Heart left ventricle (tissue), 16 donors: Measurements from ENCODE around the gene ME1. TPM values are rescaled to one million over a fixed set of nuclear protein-coding genes. Genes with fewer than 3 reads are reported as not detected.

Experiments used
- ATAC-seq, 4 donors: fragments of 200-7000 bp; cut with Tn5 transposase; one replicate each; pipeline ENCODE4 v1.9.1; 2020 to 2022; ENCODE audit warnings: moderate library complexity in 4 of 4, mild to moderate bottlenecking in 3 of 4, moderate number of reproducible peaks in 1 of 4
- DNase-seq, 5 donors: peaks; one replicate each; pipeline ENCODE4 v3.0.0-alpha.2; 2020
- H3K27ac ChIP-seq, 12 donors: fragments of 200-600 bp; sonication (generic) in 4 of 12; one replicate each; pipeline versions ENCODE4 v1.5.0 to v1.8.0; 2016 to 2022; ENCODE audit warnings: mild to moderate bottlenecking in 2 of 12
- H3K27me3 ChIP-seq, 9 donors: fragments of 200-600 bp; sonication (generic) in 2 of 9; one replicate each; pipeline versions ENCODE4 v1.5.1 to v1.8.0; 2016 to 2022; ENCODE audit warnings: mild to moderate bottlenecking in 3 of 9
- H3K36me3 ChIP-seq, 9 donors: fragments of 200-600 bp; sonication (generic) in 2 of 9; one replicate each; pipeline versions ENCODE4 v1.5.0 to v1.8.0; 2018 to 2022; ENCODE audit warnings: mild to moderate bottlenecking in 2 of 9
- H3K4me1 ChIP-seq, 12 donors: fragments of 200-600 bp; sonication (generic) in 4 of 12; one replicate each; pipeline versions ENCODE4 v1.5.0 to v1.8.0; 2016 to 2022; ENCODE audit warnings: mild to moderate bottlenecking in 3 of 12
- H3K4me3 ChIP-seq, 12 donors: fragments of 200-600 bp; sonication (generic) in 4 of 12; one replicate each; pipeline versions ENCODE4 v1.5.0 to v1.8.0; 2017 to 2022; ENCODE audit warnings: mild to moderate bottlenecking in 9 of 12, moderate library complexity in 4 of 12
- H3K9me3 ChIP-seq, 12 donors: fragments of 200-600 bp; sonication (generic) in 4 of 12; one replicate each; pipeline versions ENCODE4 v1.5.0 to v1.8.0; 2016 to 2022; ENCODE audit warnings: mild to moderate bottlenecking in 1 of 12
- POLR2A ChIP-seq, 2 donors: fragments of 450-650 bp; IDR thresholded peaks; one replicate each; pipeline ENCODE4 v1.6.1; 2017; ENCODE audit warnings: antibody characterized with exemption in 2 of 2, mild to moderate bottlenecking in 2 of 2, moderate library complexity in 2 of 2
- WGBS, 4 donors: extraction: QIAGEN DNeasy Blood & Tissue Kit in 2 of 4; methylation state at CpG; one replicate each; pipeline versions ENCODE4 v1.1.5 to v1.1.7; 2013 to 2018; 5-methylcytosine and 5-hydroxymethylcytosine counted together
- intact Hi-C, 10 donors: fragments of 100-400 bp; cut with DNase I; formaldehyde crosslinking; loops; one replicate each; pipeline versions ENCODE4 v1.11.1 to v1.14.2; 2022
- polyA plus RNA-seq, 2 donors: library from polyadenylated mRNA; stranded (reverse); fragments of 200-250 nt; gene quantifications; one replicate each; pipeline ENCODE4 v1.2.3, GENCODE V29; 2013
- total RNA-seq, 9 donors: library from RNA; depleted of rRNA in 2 of 9; stranded (reverse); fragments of >200 nt in 2 of 9; fragmentation: NEBNext Ultra II Directional in 3 of 9; extraction: Animal tissue kit (Norgen Biotek cat#: 25700) in 3 of 9; gene quantifications; one replicate each; pipeline versions ENCODE4 v1.1.0 to v1.2.4, GENCODE V29; 2016 to 2023
- TF ChIP-seq, protein P1 (sequence below), 12 donors: fragments of 200-600 bp; sonication (generic) in 4 of 12; IDR thresholded peaks; one replicate each; pipeline versions ENCODE4 v1.5.0 to v1.8.0; 2018 to 2022; ENCODE audit warnings: antibody characterized with exemption in 12 of 12, mild to moderate bottlenecking in 5 of 12
- donor health status: ischemic (EF 13 %, LVEDD 7.1; RV severe dilation, severe dysfunction).
- donor health status: healthy with polysubstance abuse.
- donor health status: DM: no; HTN: yes; CAD: no.
- donor health status: DM: no; HTN: no; CAD: no.
- donor health status: ischemic (EF 25% LVEDD 6.9; RV normal size, moderate dysfunction).
- donor health status: ischemic (EF 25% LVEDD 5.7; RV mildly dilated, moderate dysfunction).
- donor health status: healthy.
- donor health status: DM: yes; HTN: yes; CAD: no.
- donor health status: ischemic (EF 35%, LVEDD 5.7; RV mildly dilated, moderate dysfunction).
- donor health status: nonischemic (EF 11% LVEDD 7.7; RV severe dilation, severe dysfunction).
- donor health status: DM: yes; HTN: yes; CAD: no.
- donor health status: PGD.
- donor health status: ischemic (EF 29% LVEDD 5.4; RV normal size, mild dysfunction).
- donor health status: nonischemic (EF 23%, LVEDD 6.1; RV moderate dilation, normal function).

Gene ME1
- total and polyA plus RNA-seq, 11 donors = 7.0 to 28.5 (median 18.1) TPM

- Histone ChIP-seq H3K4me3 (peak overlapping the region in 5 of 12 donors; percentile 65 to 88 (median 73)), H3K27me3 (no peaks in the 10 kb centered on the region), H3K4me1 (peaks cover 0 to 15% (median 6%) of the 10 kb centered on the region in 12 donors), H3K9me3 (peaks cover 0 to 13% (median 7%) of the 10 kb centered on the region in 12 donors), H3K36me3 (no peaks in the 10 kb centered on the region), H3K27ac (no peak overlapping the region)
- intact Hi-C loops = loop anchor here in 1 of 10 donors (10.0 kb wide), 1 partner anchor 204 kb away; no protein-coding TSS in a partner anchor
- WGBS, 4 donors = 83 to 92% (median 85%) methylated on average over 1 of the region's 1 CpG
- DNase-seq (no peak), ATAC-seq (no peak)
- no peak for TF ChIP-seq POLR2A (IDR thresholded peaks at IDR 0.05)
- TF ChIP-seq, protein P1, sequence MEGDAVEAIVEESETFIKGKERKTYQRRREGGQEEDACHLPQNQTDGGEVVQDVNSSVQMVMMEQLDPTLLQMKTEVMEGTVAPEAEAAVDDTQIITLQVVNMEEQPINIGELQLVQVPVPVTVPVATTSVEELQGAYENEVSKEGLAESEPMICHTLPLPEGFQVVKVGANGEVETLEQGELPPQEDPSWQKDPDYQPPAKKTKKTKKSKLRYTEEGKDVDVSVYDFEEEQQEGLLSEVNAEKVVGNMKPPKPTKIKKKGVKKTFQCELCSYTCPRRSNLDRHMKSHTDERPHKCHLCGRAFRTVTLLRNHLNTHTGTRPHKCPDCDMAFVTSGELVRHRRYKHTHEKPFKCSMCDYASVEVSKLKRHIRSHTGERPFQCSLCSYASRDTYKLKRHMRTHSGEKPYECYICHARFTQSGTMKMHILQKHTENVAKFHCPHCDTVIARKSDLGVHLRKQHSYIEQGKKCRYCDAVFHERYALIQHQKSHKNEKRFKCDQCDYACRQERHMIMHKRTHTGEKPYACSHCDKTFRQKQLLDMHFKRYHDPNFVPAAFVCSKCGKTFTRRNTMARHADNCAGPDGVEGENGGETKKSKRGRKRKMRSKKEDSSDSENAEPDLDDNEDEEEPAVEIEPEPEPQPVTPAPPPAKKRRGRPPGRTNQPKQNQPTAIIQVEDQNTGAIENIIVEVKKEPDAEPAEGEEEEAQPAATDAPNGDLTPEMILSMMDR (IDR thresholded peaks at IDR 0.05) = no peak
Observed at GRCh38 chr6:83429269-83429668, 1.6 kb downstream of the ME1 start.

DNA sequence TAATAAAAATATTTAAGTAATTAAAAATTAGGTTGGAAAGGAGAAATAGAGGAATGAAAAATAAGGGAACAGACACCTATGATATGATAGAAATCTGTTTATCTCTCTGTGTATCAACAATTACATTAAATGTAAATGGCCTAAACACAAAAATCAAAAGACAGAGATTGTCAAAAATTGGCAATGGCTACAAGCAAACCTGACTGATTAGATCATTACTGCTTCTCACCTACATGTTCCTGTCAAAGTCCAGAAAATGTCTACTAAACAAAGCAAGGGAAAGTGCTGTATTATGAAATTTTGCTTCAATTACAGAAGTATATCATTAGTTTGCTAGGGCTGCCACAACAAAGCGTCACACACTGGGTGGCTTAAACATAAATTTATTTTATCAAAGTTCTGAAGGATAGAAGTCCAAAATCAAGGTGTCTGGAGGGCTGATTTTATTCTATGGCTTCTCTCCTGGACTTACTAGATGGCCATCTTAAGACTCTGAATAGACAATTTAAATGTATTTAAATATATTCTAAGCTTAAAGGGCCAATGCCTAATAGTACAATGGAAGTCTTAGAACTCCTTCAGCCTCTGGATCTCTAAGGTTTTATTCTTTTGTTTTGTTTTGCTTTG lies 6.3 kb downstream of the ME1 start:
- Histone ChIP-seq H3K36me3 (no peaks in the 10 kb centered on the region), H3K4me3 (no peak overlapping the region), H3K4me1 (peaks cover 0 to 4% (median 0%) of the 10 kb centered on the region in 12 donors), H3K27ac (no peak overlapping the region), H3K27me3 (no peaks in the 10 kb centered on the region), H3K9me3 (peaks cover 0 to 20% (median 9%) of the 10 kb centered on the region in 12 donors)
- intact Hi-C loops = loop anchor here in 1 of 10 donors (10.0 kb wide), 1 partner anchor 200 kb away; no protein-coding TSS in a partner anchor
- TF ChIP-seq, protein P1 (IDR thresholded peaks at IDR 0.05) = no peak
- TF ChIP-seq POLR2A (IDR thresholded peaks at IDR 0.05) = no peak
- DNase-seq (no peak), ATAC-seq (no peak)
- WGBS, 4 donors = 49 to 97% (median 94%) methylated on average over 1 of the region's 1 CpG

- DNase-seq = no peak
- ATAC-seq = no peak
- intact Hi-C loops = loop anchor here (1.0 to 10.0 kb wide), 5 partner anchors 94 to 193 kb away; partner anchors contain the start of gene PRSS35 (in 9 of the 10)
- WGBS, 4 donors = 70 to 79% (median 78%) methylated on average over 3 of the region's 3 CpGs
- TF ChIP-seq, protein P1 (IDR thresholded peaks at IDR 0.05) = peak; percentile 18 to 55 (median 46)
- no peak for TF ChIP-seq POLR2A (IDR thresholded peaks at IDR 0.05)
- Histone ChIP-seq H3K27ac (no peak overlapping the region), H3K4me3 (no peak overlapping the region), H3K4me1 (peaks cover 0 to 4% (median 0%) of the 10 kb centered on the region in 12 donors), H3K36me3 (no peaks in the 10 kb centered on the region), H3K9me3 (no peaks in the 10 kb centered on the region), H3K27me3 (no peaks in the 10 kb centered on the region)
Observed at GRCh38 chr6:83417880-83418663, 12.8 kb downstream of the ME1 start.

- H3K36me3 ChIP-seq = no peaks in the 10 kb centered on the region
- intact Hi-C loops = loop anchor here in 4 of 10 donors (10.0 kb wide), 1 partner anchor 188 kb away; no protein-coding TSS in a partner anchor
- H3K4me1 ChIP-seq = no peaks in the 10 kb centered on the region
- no peaks in the 10 kb centered on the region for H3K9me3 ChIP-seq
- TF ChIP-seq, protein P1 (IDR thresholded peaks at IDR 0.05) = no peak
- TF ChIP-seq POLR2A (IDR thresholded peaks at IDR 0.05) = no peak
- ATAC-seq = no peak
- no peak for DNase-seq
- 86 to 93% (median 88%) methylated on average over 2 of the region's 2 CpGs for WGBS, 4 donors
- H3K27me3 ChIP-seq = no peaks in the 10 kb centered on the region
- no peak overlapping the region for H3K4me3 ChIP-seq
- H3K27ac ChIP-seq = no peak overlapping the region
Observed at GRCh38 chr6:83413068-83413467, 17.8 kb downstream of the ME1 start.
